ENCODE measurements around the gene ZFYVE28. TPM values are rescaled to one million over a fixed set of nuclear protein-coding genes. Genes with fewer than 3 reads are reported as not detected.

ZFYVE28 gene
- total and polyA plus RNA-seq, 2 of the 8 experiments (the other 6 are each of a cell fraction or from before 2014, with no cell fraction given): 1.7 to 4.9 TPM

DNA sequence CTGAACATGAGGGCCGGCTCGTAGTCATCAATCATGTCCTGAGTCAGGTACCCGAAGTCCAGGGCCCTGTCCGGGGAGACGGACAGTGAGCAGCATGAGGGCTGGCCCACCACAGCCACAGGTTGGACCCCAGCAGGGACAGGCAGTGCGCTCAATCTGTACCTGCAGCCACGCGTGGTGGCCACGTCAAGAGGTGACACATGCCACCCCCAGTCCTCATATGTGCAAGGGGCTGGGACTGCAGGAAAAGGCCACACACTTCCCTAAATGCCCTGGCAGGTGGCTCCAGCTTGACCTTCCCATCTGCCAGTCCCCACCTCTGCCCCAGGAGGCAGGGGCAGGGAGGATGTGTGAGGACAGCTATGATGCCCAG is 82.7 kb downstream of the ZFYVE28 start:
- Histone ChIP-seq H3K79me2 (ENCODE audit: control insufficient read depth in 1 of 2, insufficient read depth in 2 of 2, low read length in 2 of 2) (no peaks in the 10 kb centered on the region), H3K9me3 (ENCODE audit: insufficient read depth in 2 of 2, low read depth in 1 of 2, low read length in 1 of 2) (no peaks in the 10 kb centered on the region), H2AFZ (ENCODE audit: low read length) (no peak overlapping the region), H3K27ac (ENCODE audit: low read depth, low read length) (no peak overlapping the region), H4K91ac (replicated peaks; ENCODE audit: insufficient read length, low read length) (no peak overlapping the region), H3K4me3 (ENCODE audit: extremely low read depth in 1 of 4, insufficient read depth in 2 of 4, low read depth in 3 of 4, low read length in 4 of 4) (no peak overlapping the region), H2BK15ac (ENCODE audit: low read length) (no peak overlapping the region), H3K9ac (replicated peaks in 1 of 4; ENCODE audit: extremely low read depth in 1 of 4, low read depth in 3 of 4, low read length in 3 of 4) (no peak overlapping the region), H3K18ac (ENCODE audit: extremely low read depth, low read length) (no peak overlapping the region), H2BK20ac (ENCODE audit: low read length) (no peak overlapping the region), H3K14ac (ENCODE audit: insufficient read length) (no peak overlapping the region), H4K8ac (ENCODE audit: extremely low read depth, insufficient read depth, low read length) (no peak overlapping the region), H3K56ac (replicated peaks; ENCODE audit: insufficient read length, low read depth, low read length) (no peak overlapping the region), H3K27me3 (replicated peaks in 1 of 4; ENCODE audit: control insufficient read depth in 3 of 4, extremely low read depth in 1 of 4, insufficient read depth in 3 of 4, low read length in 3 of 4) (no peaks in the 10 kb centered on the region), H3K79me1 (ENCODE audit: low read depth, low read length) (no peaks in the 10 kb centered on the region; the same call in 1 of the 2 replicates), H2AK5ac (ENCODE audit: low read depth, low read length) (no peak overlapping the region), H3K23me2 (ENCODE audit: low read depth, low read length) (peaks cover 4% of the 10 kb centered on the region; the same call in 1 of the 2 replicates), H3K4ac (replicated peaks; ENCODE audit: insufficient read length, low read depth, low read length) (no peak overlapping the region), H2BK5ac (ENCODE audit: low read depth, low read length) (no peak overlapping the region), H2BK12ac (ENCODE audit: low read depth, low read length) (no peak overlapping the region), H3K4me2 (ENCODE audit: insufficient read depth in 1 of 2, low read depth in 2 of 2, low read length in 2 of 2) (no peak overlapping the region), H3K23ac (ENCODE audit: insufficient read length) (no peak overlapping the region), H4K5ac (ENCODE audit: insufficient read length, low read depth, low read length) (no peak overlapping the region), H3K4me1 (replicated peaks in 1 of 4; ENCODE audit: control insufficient read depth in 3 of 4, insufficient read depth in 4 of 4, low read length in 3 of 4) (peaks cover 0 to 19% (median 5%) of the 10 kb centered on the region in 4 experiments; a peak in 6 of 7 replicates), H3K36me3 (ENCODE audit: control insufficient read depth in 2 of 4, insufficient read depth in 4 of 4, low read length in 3 of 4) (no peaks in the 10 kb centered on the region), H2BK120ac (replicated peaks; ENCODE audit: low read depth, low read length) (no peak overlapping the region), H4K20me1 (replicated peaks in 1 of 2; ENCODE audit: control insufficient read depth in 1 of 2, insufficient read depth in 2 of 2, low read length in 2 of 2) (no peaks in the 10 kb centered on the region)
- ChIA-PET POLR2A (ENCODE audit: partially characterized antibody) (no interaction called here), CTCF (ENCODE audit: partially characterized antibody) (interaction anchor here (0.6 to 1.5 kb wide), 2 partner anchors 9 to 105 kb away, joined by 3 to 4 read pairs; no protein-coding TSS in a partner anchor)
- 99% methylated on average over 9 of the region's 9 CpGs; no CpG with 5 or more reads in 1 of the 2 experiments for WGBS, 2 experiments (ENCODE audit: extremely low coverage in 1 of 2, insufficient coverage in 1 of 2, insufficient read length in 1 of 2, insufficient replicate concordance in 2 of 2, low coverage in 1 of 2, low lambda C conversion rate in 2 of 2, missing lambda C conversion rate in 1 of 2)
- no peak for FAIRE-seq
- no peak for DNase-seq (ENCODE audit: low read depth in 1 of 2, low spot score in 2 of 2)
- TF ChIP-seq, protein P1, sequence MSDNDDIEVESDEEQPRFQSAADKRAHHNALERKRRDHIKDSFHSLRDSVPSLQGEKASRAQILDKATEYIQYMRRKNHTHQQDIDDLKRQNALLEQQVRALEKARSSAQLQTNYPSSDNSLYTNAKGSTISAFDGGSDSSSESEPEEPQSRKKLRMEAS (IDR thresholded peaks at IDR 0.05): no peak
- TF ChIP-seq NANOG (IDR thresholded peaks at IDR 0.05; ENCODE audit: insufficient read depth, low read depth, low read length, poor library complexity, severe bottlenecking): no peak
- TF ChIP-seq PHF8 (conservative IDR thresholded peaks at IDR 0.05; ENCODE audit: low read depth, low read length): no peak
- no peak for TF ChIP-seq CHD1 (IDR thresholded peaks at IDR 0.05; ENCODE audit: low read depth, low read length)
- TF ChIP-seq CBX5 (IDR thresholded peaks at IDR 0.05; ENCODE audit: low read depth, low read length): no peak
- TF ChIP-seq TEAD4 (IDR thresholded peaks at IDR 0.05; ENCODE audit: low read depth, low read length): no peak
- no peak for TF ChIP-seq RBBP5 (IDR thresholded peaks at IDR 0.05; ENCODE audit: borderline replicate concordance, low read depth, low read length)
- TF ChIP-seq TAF7 (optimal IDR thresholded peaks at IDR 0.05; ENCODE audit: borderline replicate concordance, low read depth, low read length): no peak
- no peak for TF ChIP-seq TCF12 (IDR thresholded peaks at IDR 0.05; ENCODE audit: low read depth, low read length)
- TF ChIP-seq POLR2A (IDR thresholded peaks at IDR 0.05; ENCODE audit: control extremely low read depth in 1 of 2, low read depth in 2 of 2, low read length in 2 of 2): no peak
- TF ChIP-seq KDM1A (IDR thresholded peaks at IDR 0.05; ENCODE audit: borderline replicate concordance, low read length): no peak
- TF ChIP-seq JUND (IDR thresholded peaks at IDR 0.05; ENCODE audit: low read length): no peak

Measured in H1 (cell line).